Measurements from ENCODE around the gene EEF2K. TPM values are rescaled to one million over a fixed set of nuclear protein-coding genes. Genes with fewer than 3 reads are reported as not detected.
A peak's percentile ranks its signal among the peaks of the same experiment; 100 is the strongest.
"Not testable (repeated sequence)": the region's sequence is repeated elsewhere in the genome, so short reads cannot be mapped to it uniquely, and the experiment has no call there.

EEF2K gene
- total and polyA plus RNA-seq, 2 donors: 5.8 to 8.6 TPM

GRCh38 chr16:22214402-22214801 lies 8.3 kb downstream of the EEF2K start:
- Histone ChIP-seq H3K9me3 (ENCODE audit: control insufficient read depth in 2 of 2, insufficient read depth in 1 of 2, low read length in 1 of 2) (peaks cover 0 to 3% of the 10 kb centered on the region in 2 donors), H3K36me3 (ENCODE audit: control insufficient read depth in 2 of 2, insufficient read depth in 2 of 2, low read length in 1 of 2) (peaks cover 5 to 8% of the 10 kb centered on the region in 2 donors), H3K27ac (ENCODE audit: low read depth in 1 of 2, low read length in 1 of 2) (no peak overlapping the region), H3K4me3 (ENCODE audit: low read length in 2 of 2) (no peak overlapping the region), H3K4me1 (ENCODE audit: control insufficient read depth in 2 of 2, insufficient read depth in 2 of 2, low read length in 2 of 2) (peaks cover 4 to 12% of the 10 kb centered on the region in 2 donors), H3K27me3 (ENCODE audit: control insufficient read depth in 2 of 2, insufficient read depth in 1 of 2, low read length in 1 of 2) (no peaks in the 10 kb centered on the region)
- 98% methylated on average over 2 of the region's 2 CpGs for WGBS
- DNase-seq (ENCODE audit: low read depth in 6 of 9, low spot score in 9 of 9): no peak

DNA sequence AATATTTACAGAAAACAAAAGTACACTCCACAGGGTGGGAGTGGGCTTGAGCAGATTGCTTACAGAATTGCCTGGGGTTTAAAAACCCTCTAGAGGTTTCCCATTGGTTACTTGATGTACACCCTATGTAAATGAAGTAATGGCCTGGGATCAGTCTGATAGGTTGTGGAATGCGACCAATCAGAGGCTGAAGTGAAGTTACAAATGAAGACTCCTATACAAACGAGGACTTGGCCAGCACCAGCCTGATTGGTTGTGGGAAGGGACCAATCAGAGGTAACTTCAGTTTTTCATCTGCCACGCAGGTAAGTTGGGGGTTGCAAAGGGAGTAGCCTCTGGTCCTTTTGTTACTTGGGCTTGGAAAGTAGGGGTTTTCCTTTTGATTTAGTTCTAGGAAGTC lies 8.8 kb downstream of the EEF2K start:
- Histone ChIP-seq H3K4me3 (ENCODE audit: low read length in 2 of 2) (no peak overlapping the region), H3K27ac (ENCODE audit: low read depth in 1 of 2, low read length in 1 of 2) (no peak overlapping the region), H3K9me3 (ENCODE audit: control insufficient read depth in 2 of 2, insufficient read depth in 1 of 2, low read length in 1 of 2) (peaks cover 0 to 3% of the 10 kb centered on the region in 2 donors), H3K27me3 (ENCODE audit: control insufficient read depth in 2 of 2, insufficient read depth in 1 of 2, low read length in 1 of 2) (no peaks in the 10 kb centered on the region), H3K36me3 (ENCODE audit: control insufficient read depth in 2 of 2, insufficient read depth in 2 of 2, low read length in 1 of 2) (peaks cover 5 to 8% of the 10 kb centered on the region in 2 donors), H3K4me1 (ENCODE audit: control insufficient read depth in 2 of 2, insufficient read depth in 2 of 2, low read length in 2 of 2) (peaks cover 4 to 12% of the 10 kb centered on the region in 2 donors)
- WGBS: 97% methylated on average over 3 of the region's 3 CpGs
- DNase-seq (ENCODE audit: low read depth in 6 of 9, low spot score in 9 of 9): no peak

DNA sequence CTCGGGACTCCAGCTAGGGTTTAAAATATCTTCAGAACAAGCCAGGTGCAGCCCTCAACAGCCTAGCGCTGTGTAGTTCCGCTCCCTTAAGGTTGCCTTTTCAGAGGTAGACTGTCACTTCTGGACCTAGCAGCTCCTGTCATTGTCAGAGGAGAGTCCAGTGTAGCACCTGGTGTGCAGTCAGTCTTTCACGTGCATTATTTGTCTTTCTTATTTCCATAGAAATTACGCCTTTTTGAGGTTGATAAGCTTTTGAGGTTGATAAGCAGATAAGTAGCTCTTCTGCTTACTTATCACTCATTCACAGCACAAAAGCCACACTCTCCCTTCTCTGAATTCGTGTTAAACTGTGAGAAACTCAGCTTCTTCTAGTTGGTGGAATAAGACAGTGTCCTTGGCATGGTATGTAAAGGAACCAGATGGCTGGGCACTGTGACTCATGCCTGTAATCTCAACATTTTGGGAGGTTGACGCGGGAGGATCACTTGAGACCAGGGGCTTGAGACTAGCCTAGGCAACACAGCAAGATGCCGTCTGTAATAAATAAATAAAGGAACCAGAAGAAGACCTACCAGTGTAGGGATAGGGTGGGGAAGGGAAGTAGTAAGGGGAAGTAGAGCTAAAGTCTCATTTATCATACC lies 10.2 kb downstream of the EEF2K start:
- H3K36me3 ChIP-seq (ENCODE audit: control insufficient read depth in 2 of 2, insufficient read depth in 2 of 2, low read length in 1 of 2): peaks cover 5 to 8% of the 10 kb centered on the region in 2 donors
- peak overlapping the region in 1 of 2 donors; percentile 73 for H3K27ac ChIP-seq (ENCODE audit: low read depth in 1 of 2, low read length in 1 of 2)
- H3K4me1 ChIP-seq (ENCODE audit: control insufficient read depth in 2 of 2, insufficient read depth in 2 of 2, low read length in 2 of 2): peaks cover 4 to 12% of the 10 kb centered on the region in 2 donors
- no peaks in the 10 kb centered on the region for H3K9me3 ChIP-seq (ENCODE audit: control insufficient read depth in 2 of 2, insufficient read depth in 1 of 2, low read length in 1 of 2)
- H3K27me3 ChIP-seq (ENCODE audit: control insufficient read depth in 2 of 2, insufficient read depth in 1 of 2, low read length in 1 of 2): no peaks in the 10 kb centered on the region
- 64% methylated on average over 9 of the region's 9 CpGs for WGBS
- H3K4me3 ChIP-seq (ENCODE audit: low read length in 2 of 2): no peak overlapping the region
- peak in 2 of 9 donors; percentile 43 to 59 for DNase-seq (ENCODE audit: low read depth in 6 of 9, low spot score in 9 of 9)

- DNase-seq (ENCODE audit: low read depth in 6 of 9, low spot score in 9 of 9); H3K27me3 ChIP-seq (ENCODE audit: control insufficient read depth in 2 of 2, insufficient read depth in 1 of 2, low read length in 1 of 2); H3K9me3 ChIP-seq (ENCODE audit: control insufficient read depth in 2 of 2, insufficient read depth in 1 of 2, low read length in 1 of 2); H3K27ac ChIP-seq (ENCODE audit: low read depth in 1 of 2, low read length in 1 of 2); H3K36me3 ChIP-seq (ENCODE audit: control insufficient read depth in 2 of 2, insufficient read depth in 2 of 2, low read length in 1 of 2); H3K4me3 ChIP-seq (ENCODE audit: low read length in 2 of 2): not testable (repeated sequence)
- H3K4me1 ChIP-seq (ENCODE audit: control insufficient read depth in 2 of 2, insufficient read depth in 2 of 2, low read length in 2 of 2): peaks cover 4 to 12% of the 10 kb centered on the region in 2 donors
- WGBS: 91% methylated on average over 7 of the region's 7 CpGs
Measured at GRCh38 chr16:22216832-22217225, 10.8 kb downstream of the EEF2K start.

GRCh38 chr16:22217890-22218730 lies 12.0 kb downstream of the EEF2K start:
- DNase-seq (ENCODE audit: low read depth in 6 of 9, low spot score in 9 of 9): no peak
- H3K27ac ChIP-seq (ENCODE audit: low read depth in 1 of 2, low read length in 1 of 2): no peak overlapping the region
- H3K27me3 ChIP-seq (ENCODE audit: control insufficient read depth in 2 of 2, insufficient read depth in 1 of 2, low read length in 1 of 2): no peaks in the 10 kb centered on the region
- H3K4me3 ChIP-seq (ENCODE audit: low read length in 2 of 2): no peak overlapping the region
- peaks cover 4 to 12% of the 10 kb centered on the region in 2 donors for H3K4me1 ChIP-seq (ENCODE audit: control insufficient read depth in 2 of 2, insufficient read depth in 2 of 2, low read length in 2 of 2)
- H3K9me3 ChIP-seq (ENCODE audit: control insufficient read depth in 2 of 2, insufficient read depth in 1 of 2, low read length in 1 of 2): no peaks in the 10 kb centered on the region
- peaks cover 2 to 8% of the 10 kb centered on the region in 2 donors for H3K36me3 ChIP-seq (ENCODE audit: control insufficient read depth in 2 of 2, insufficient read depth in 2 of 2, low read length in 1 of 2)
- WGBS: 95% methylated on average over 18 of the region's 18 CpGs

GRCh38 chr16:22219389-22220068 lies 13.5 kb downstream of the EEF2K start:
- Histone ChIP-seq H3K36me3 (ENCODE audit: control insufficient read depth in 2 of 2, insufficient read depth in 2 of 2, low read length in 1 of 2) (no peaks in the 10 kb centered on the region), H3K27me3 (ENCODE audit: control insufficient read depth in 2 of 2, insufficient read depth in 1 of 2, low read length in 1 of 2) (no peaks in the 10 kb centered on the region), H3K4me1 (ENCODE audit: control insufficient read depth in 2 of 2, insufficient read depth in 2 of 2, low read length in 2 of 2) (peaks cover 4 to 12% of the 10 kb centered on the region in 2 donors), H3K27ac (ENCODE audit: low read depth in 1 of 2, low read length in 1 of 2) (no peak overlapping the region), H3K4me3 (ENCODE audit: low read length in 2 of 2) (no peak overlapping the region), H3K9me3 (ENCODE audit: control insufficient read depth in 2 of 2, insufficient read depth in 1 of 2, low read length in 1 of 2) (no peaks in the 10 kb centered on the region)
- DNase-seq (ENCODE audit: low read depth in 6 of 9, low spot score in 9 of 9): no peak
- 99% methylated on average over 3 of the region's 3 CpGs for WGBS

- no peak for DNase-seq (ENCODE audit: low read depth in 6 of 9, low spot score in 9 of 9)
- Histone ChIP-seq H3K4me3 (ENCODE audit: low read length in 2 of 2) (no peak overlapping the region), H3K4me1 (ENCODE audit: control insufficient read depth in 2 of 2, insufficient read depth in 2 of 2, low read length in 2 of 2) (peaks cover 4 to 12% of the 10 kb centered on the region in 2 donors), H3K27me3 (ENCODE audit: control insufficient read depth in 2 of 2, insufficient read depth in 1 of 2, low read length in 1 of 2) (no peaks in the 10 kb centered on the region), H3K9me3 (ENCODE audit: control insufficient read depth in 2 of 2, insufficient read depth in 1 of 2, low read length in 1 of 2) (no peaks in the 10 kb centered on the region), H3K27ac (ENCODE audit: low read depth in 1 of 2, low read length in 1 of 2) (peak overlapping the region in 1 of 2 donors; percentile 13), H3K36me3 (ENCODE audit: control insufficient read depth in 2 of 2, insufficient read depth in 2 of 2, low read length in 1 of 2) (no peaks in the 10 kb centered on the region)
- 95% methylated on average over 11 of the region's 11 CpGs for WGBS
Measured at GRCh38 chr16:22220069-22220440, 14.0 kb downstream of the EEF2K start.

DNA sequence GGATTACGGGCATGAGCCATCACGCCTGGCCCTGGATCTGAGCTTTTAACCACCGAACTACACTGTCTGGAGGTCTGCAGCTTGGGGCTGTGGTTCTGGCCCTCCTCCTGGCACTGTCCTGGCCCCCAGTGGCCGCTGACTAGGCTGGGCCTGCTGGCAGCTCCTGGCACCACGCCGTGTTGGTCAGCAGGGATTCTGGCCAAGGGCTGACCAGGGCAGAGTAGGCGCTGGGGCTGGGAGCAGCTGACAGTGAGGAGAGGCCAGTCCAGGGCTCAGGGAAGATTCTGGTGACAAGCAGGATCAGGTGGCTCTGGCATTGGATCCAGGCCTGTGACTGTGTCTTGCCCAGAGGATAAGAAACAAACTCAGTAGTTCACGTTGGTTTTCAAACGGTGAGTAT lies 14.6 kb downstream of the EEF2K start:
- peaks cover 4 to 10% of the 10 kb centered on the region in 2 donors for H3K4me1 ChIP-seq (ENCODE audit: control insufficient read depth in 2 of 2, insufficient read depth in 2 of 2, low read length in 2 of 2)
- H3K27me3 ChIP-seq (ENCODE audit: control insufficient read depth in 2 of 2, insufficient read depth in 1 of 2, low read length in 1 of 2): no peaks in the 10 kb centered on the region
- no peak for DNase-seq (ENCODE audit: low read depth in 6 of 9, low spot score in 9 of 9)
- WGBS: 95% methylated on average over 9 of the region's 9 CpGs
- no peak overlapping the region for H3K4me3 ChIP-seq (ENCODE audit: low read length in 2 of 2)
- H3K9me3 ChIP-seq (ENCODE audit: control insufficient read depth in 2 of 2, insufficient read depth in 1 of 2, low read length in 1 of 2): no peaks in the 10 kb centered on the region
- H3K27ac ChIP-seq (ENCODE audit: low read depth in 1 of 2, low read length in 1 of 2): no peak overlapping the region
- H3K36me3 ChIP-seq (ENCODE audit: control insufficient read depth in 2 of 2, insufficient read depth in 2 of 2, low read length in 1 of 2): peaks cover 0 to 4% of the 10 kb centered on the region in 2 donors

GRCh38 chr16:22222006-22222405 lies 15.9 kb downstream of the EEF2K start:
- H3K4me3 ChIP-seq (ENCODE audit: low read length in 2 of 2): no peak overlapping the region
- no peak for DNase-seq (ENCODE audit: low read depth in 6 of 9, low spot score in 9 of 9)
- 96% methylated on average over 2 of the region's 2 CpGs for whole genome bisulfite sequencing
- H3K4me1 ChIP-seq (ENCODE audit: control insufficient read depth in 2 of 2, insufficient read depth in 2 of 2, low read length in 2 of 2): no peaks in the 10 kb centered on the region
- peaks cover 0 to 7% of the 10 kb centered on the region in 2 donors for H3K36me3 ChIP-seq (ENCODE audit: control insufficient read depth in 2 of 2, insufficient read depth in 2 of 2, low read length in 1 of 2)
- no peak overlapping the region for H3K27ac ChIP-seq (ENCODE audit: low read depth in 1 of 2, low read length in 1 of 2)
- H3K9me3 ChIP-seq (ENCODE audit: control insufficient read depth in 2 of 2, insufficient read depth in 1 of 2, low read length in 1 of 2): no peaks in the 10 kb centered on the region
- H3K27me3 ChIP-seq (ENCODE audit: control insufficient read depth in 2 of 2, insufficient read depth in 1 of 2, low read length in 1 of 2): no peaks in the 10 kb centered on the region
